ENCODE measurements around the gene KHDRBS2.

- TF ChIP-seq CTCF (IDR thresholded peaks at IDR 0.05; ENCODE audit: insufficient read depth, low read length, poor library complexity, severe bottlenecking) (no peak), EZH2phosphoT487 (conservative IDR thresholded peaks at IDR 0.05; ENCODE audit: low read length) (no peak)
These were observed 276.6 kb downstream of the KHDRBS2 start for GRCh38 chr6:62009445-62009844.
